Measurements from ENCODE around the gene BBS4.
"Not testable (repeated sequence)": the region's sequence is repeated elsewhere in the genome, so short reads cannot be mapped to it uniquely, and the experiment has no call there.

The BBS4 gene, protein sequence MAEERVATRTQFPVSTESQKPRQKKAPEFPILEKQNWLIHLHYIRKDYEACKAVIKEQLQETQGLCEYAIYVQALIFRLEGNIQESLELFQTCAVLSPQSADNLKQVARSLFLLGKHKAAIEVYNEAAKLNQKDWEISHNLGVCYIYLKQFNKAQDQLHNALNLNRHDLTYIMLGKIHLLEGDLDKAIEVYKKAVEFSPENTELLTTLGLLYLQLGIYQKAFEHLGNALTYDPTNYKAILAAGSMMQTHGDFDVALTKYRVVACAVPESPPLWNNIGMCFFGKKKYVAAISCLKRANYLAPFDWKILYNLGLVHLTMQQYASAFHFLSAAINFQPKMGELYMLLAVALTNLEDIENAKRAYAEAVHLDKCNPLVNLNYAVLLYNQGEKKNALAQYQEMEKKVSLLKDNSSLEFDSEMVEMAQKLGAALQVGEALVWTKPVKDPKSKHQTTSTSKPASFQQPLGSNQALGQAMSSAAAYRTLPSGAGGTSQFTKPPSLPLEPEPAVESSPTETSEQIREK

DNA sequence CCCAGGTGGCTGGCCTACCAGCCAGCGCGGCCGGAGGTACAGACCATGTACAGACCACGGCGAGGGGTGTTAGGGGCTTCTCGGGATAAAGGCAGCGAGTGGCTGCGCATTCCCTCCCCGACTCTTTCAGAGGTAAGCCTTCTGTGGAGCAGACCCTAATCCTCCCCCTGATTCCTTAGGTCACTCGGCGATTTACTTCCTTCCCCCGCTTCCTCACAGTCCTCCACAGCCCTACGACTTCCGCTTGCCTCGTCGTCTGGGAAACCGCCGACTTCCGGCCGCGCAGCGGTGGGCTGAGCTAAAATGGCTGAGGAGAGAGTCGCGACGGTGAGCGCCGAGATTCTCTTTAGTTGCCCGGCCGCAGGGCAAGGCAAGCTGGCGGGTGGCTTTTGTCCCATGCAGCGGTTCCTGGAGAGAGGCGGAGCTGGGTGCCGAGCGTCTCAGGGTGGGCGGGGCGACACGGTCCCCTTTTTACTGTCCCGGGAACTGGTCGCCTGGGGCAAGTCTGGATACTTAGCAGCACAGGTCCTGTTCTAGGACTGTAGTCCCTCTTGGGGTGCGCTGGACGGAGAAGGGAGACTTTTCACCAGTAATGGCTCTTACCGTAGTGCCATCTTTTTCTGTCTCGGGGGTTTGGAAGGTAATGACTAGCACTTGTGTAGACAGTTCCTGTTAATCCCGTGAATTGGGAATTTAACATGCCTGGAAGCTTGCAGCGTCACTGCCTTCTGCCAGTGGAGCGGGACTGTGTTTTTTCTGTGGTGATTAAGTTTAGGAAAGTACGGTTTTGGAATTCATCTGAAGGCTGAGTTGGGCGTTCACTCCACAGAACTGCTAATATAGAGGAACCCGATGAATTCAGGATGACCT, at the start of gene BBS4, which contains the start of gene HIGD2B:
Gene BBS4, plus strand, starts transcription at position 283 of the 870 bp plus-strand sequence. Its CDS starts 21 bp downstream, at position 304.
Gene HIGD2B, minus strand, starts transcription at position 258 of the 870 bp plus-strand sequence. CDS start 9,808 bp downstream, outside the sequence.
- DNase-seq = peak; percentile 95

DNA sequence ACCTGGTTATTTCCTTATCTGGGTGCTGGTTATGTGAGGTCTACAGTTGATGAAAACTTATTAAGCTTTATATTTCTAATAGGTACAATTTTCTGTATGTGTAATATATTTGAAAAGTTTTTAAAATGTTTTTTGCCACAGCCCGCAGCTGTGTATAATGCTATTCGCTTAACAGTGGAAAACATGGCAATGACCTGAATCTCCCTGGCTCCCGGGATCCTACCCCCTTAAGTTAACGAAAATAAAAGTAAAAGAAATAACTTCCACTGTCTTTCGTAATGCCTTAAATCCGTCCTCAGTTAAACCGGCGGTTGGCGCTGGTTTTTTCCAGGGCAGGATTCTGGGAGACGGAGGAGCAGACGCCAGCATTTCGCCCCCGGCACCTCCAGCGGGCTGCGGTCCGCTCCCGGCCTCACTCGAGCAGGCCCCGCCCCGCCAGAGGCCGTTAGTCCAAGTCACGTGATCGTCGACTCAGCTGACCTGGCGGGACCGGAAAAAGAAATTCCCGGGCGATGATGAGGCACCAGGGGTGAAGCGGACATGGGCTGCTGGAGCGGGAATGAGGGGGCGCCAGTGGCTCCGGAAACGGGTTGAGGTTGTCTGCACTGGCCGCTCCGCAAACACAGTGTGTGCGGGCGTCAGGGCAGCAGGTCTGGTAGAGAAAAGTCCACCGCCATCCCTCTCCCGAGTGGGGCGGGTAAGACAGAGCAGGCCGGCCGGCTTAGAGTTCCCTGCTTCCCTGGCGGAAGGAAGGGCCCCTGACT, 49.3 kb upstream of the BBS4 start:
- peak; percentile 84 for DNase-seq

DNA sequence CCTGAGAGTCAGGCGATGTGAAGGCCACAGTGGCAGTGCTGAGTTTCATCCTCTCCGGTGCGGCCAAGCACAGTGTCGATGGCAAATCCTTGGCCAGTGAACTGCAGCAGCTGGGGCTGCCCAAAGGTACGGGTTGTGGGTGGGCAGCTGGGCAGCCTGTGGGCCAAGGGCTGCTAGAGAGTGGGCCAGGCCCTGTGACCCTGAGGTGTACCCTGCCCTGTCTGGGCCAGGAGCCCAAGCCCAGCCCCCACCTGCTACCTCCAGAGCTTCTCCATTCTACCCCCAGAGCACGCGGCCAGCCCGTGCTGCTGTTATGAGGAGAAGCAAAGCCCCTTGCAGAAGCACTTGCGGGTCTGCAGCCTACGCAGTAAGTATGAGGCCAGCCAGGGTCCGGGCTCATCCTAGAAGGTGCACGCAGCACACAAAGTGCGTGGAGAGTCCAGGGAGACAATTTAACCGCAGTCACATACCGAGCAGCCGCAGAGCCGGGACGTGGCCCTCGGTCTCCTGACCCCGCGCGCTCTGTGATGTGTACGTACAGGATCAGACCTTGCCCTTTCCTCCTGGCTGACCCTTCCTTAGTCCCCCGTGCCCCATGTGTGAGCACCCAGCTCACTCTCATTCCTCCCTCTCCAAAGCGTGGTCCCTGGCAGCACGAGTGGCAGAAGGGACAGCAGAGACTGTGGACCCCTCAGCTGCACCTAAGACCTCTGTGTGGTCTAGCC, 46.1 kb upstream of the BBS4 start:
- DNase-seq = not testable (repeated sequence)

DNA sequence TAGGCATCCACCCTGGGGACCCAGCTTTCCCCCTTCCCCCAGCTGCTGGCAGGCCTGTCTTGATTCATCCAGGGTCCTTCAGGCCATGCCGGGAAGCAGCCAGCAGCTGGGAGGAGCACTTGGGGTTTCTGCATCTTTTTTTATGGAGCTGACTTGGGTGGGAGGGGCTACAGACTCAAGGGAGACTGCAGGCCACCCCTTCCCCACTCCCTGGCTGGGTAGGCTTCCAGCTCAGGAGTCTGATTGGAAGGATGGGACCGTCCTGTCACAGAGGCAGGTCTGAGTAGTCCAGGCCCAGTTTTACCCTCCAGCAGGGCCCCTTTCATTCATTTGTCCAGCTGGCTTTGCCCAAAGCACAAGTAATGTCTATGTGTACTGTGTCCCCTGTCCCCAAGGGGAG, 43.7 kb upstream of the BBS4 start:
- DNase-seq = not testable (repeated sequence)

DNA sequence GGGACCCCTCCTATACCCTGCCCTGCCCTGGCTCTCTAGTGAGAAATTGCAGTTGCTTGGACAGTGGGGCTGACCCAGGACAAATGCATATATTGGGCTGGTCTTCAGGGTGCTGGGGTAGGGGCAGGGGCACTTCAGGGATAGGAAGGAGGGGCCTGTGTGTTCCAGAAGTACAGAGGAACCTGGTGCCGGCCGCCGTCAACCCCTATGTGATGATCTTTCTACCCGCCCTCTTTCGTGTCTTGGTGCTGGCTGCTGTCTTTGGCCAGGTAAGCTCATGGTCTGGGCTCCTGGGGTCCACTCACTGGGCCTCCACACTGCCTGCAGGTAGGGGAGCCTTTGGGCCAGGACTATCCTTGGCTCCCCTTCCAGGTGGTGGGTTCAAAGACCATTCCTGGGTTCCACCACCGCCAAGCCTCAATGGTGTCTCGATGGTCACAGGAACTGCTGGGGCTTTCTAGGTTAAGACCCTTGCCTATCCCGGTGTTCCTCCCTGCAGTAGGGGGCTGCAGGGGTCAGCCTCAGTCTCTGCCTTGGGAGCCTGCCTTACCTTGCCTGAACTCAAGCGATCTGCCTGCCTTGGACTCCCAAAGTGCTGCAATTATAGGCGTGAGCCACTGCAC, 37.3 kb upstream of the BBS4 start:
- DNase-seq = not testable (repeated sequence)

DNA sequence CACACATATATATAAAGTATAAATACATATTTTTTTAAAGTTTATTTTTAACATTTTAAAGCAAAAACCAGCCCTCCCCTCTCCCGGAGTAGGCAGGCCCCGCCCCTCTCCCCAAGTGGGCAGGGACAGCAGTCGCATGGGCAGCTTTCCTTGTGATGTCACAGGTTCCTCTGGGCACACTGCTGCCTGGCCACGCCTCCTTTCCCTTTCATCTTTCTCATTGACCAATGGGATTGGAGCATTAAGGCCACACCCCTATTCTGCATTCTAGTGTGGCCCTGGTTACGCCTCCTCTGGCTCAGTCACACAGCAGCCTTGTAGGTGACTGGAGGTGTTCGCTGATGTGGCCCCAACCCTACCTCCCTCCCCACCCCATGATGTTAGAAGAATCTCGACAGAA, 31.6 kb upstream of the BBS4 start, which contains the start of gene GOLGA6B:
Gene GOLGA6B, plus strand, starts transcription at position 301 of the 400 bp plus-strand sequence. Its CDS starts 41 bp downstream, at position 342.
- DNase-seq = not testable (repeated sequence)

DNA sequence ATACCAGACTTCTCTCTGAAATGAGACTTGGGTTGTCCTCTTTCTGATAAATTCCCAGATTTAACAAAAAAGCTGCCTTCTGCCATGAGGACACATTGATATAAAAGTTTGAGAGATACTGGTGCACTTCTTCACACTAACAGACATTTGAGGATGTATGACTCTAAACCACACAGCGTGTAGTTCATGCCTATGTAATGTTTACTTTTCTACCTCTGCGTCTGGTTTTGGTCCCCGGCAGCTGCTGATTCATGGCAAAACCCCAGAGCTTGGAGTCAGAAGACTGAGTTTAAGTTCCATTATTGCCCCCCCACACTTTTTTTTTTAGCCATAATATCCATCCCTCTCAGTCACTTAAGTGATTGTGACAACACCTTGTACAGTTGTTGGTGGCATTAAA, 30.0 kb upstream of the BBS4 start:
- DNase-seq = not testable (repeated sequence)

DNA sequence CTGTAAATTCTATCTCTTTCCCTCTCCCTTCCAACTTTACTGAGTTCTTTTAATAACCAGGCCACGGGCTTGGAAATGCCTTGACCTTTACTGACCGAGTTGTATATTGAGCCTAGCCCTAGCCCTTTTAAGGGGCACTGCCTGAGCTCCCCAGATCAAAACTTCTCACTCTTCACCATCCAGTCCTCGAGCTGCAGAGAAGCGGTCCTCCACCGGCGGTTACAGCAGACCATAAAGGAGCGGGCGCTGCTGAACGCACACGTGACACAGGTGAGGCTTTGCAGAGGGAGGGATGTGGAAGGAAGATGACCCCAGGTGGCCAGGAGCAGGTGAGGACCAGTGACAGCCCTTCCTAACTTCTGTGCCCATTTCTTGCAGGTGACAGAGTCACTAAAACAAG, 24.9 kb upstream of the BBS4 start:
- DNase-seq = not testable (repeated sequence)

DNA sequence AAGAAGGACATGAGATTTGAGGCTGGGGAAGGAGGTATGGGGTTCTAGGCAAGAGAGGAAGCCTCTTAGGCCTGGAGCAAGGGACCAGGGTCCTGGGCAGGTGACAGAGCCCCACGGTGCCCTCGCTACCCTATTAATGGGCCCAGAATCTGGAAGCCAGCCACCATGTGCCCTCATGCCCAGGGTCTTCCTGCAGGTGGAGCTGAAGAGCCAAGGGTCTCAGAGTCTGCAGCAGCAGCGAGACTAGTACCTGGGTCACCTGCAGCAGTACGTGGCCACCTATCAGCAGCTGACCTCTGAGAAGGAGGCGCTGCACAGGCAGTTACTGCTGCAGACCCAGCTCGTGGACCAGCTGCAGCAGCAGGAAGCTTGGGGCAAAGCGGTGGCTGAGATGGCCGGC, 22.1 kb upstream of the BBS4 start:
- DNase-seq = not testable (repeated sequence)

DNA sequence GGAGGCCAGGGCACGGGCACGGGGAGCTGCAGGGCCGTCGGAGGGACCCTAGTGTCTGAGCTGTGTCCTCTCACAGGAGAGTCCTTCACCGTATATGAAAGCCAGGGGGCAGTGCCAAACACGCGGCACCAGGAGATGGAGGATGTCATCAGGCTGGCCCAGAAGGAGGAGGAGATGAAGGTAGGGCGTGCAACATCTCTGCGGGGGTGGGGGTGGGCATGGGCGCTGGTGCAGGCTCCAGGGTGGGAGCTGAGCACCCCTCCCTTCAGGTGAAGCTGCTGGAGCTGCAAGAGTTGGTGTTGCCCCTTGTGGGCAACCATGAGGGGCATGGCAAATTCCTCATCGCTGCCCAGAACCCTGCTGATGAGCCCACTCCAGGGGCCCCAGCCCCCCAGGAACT, 20.3 kb upstream of the BBS4 start:
- not testable (repeated sequence) for DNase-seq

DNA sequence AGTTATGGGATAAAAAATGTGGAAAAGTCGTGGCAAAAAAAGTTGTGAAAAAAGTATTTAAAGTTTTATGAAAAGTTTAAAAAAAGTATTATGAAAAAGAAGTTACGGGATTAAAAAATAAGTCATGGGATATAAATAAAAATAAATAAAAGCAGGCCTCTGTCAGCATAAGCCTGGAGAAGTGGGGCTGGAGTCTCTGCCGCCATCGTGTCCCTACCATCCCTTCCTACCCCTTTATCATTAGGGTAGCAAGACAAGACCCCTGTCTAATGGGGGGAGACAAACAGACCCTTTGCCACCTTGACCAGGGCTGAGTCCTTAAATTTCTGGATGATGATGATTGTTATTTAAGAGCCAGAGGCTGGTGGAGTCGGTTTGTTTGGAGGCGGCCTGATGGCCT, 16.2 kb upstream of the BBS4 start:
- DNase-seq = not testable (repeated sequence)

DNA sequence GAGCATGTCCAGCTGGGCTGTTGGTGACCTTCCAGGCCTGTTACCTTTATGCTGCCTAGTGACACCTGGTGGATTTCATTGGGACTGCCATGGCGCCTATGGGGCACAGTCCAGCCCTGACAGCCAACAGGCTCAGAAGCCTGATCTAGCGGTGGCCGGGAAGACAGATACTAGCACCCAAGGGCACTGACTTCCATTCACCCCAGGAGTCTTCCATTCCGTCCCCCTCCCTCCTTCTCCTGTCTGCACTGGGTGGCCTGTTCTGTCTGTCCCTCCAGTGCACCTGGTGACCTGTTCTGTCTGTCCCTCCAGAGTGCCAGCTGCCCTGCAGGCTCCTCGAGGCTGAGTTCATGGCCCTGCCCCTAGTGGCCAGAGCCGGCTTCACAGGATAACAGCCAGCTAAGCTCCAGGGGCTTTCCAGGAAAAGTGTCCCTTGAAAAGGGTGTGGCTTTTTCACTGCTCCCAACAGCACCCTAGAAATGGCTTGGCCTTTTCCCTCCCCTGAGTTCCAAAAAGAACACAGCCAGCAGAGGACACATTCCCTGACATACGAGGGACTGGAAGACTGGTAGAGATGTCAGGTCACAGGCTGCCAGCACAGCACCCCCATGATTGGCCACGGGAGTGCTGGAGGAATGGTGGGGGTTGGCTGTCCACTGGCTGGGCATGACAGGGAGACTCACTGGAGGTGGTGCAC, 15.2 kb upstream of the BBS4 start:
- peak; percentile 35 for DNase-seq

DNA sequence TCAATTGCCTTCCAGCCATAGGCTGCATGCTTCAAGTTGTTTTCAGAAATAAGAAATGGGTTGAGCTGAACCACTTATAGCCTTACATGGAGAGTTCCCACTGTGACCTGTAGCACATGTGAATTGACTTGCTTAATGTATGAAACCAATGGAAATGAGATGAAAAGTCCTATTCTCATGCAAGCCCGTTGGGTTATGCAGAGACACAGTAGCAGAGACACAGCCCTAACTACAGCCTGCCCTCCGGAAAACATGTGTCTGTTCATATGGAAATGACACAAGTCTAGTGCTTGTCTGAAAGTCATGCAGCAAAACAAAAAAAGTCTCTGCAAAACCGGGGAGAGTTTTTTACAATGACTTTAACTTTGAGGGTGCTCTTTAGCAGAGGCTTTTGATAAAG, 14.5 kb upstream of the BBS4 start:
- no peak for DNase-seq

DNA sequence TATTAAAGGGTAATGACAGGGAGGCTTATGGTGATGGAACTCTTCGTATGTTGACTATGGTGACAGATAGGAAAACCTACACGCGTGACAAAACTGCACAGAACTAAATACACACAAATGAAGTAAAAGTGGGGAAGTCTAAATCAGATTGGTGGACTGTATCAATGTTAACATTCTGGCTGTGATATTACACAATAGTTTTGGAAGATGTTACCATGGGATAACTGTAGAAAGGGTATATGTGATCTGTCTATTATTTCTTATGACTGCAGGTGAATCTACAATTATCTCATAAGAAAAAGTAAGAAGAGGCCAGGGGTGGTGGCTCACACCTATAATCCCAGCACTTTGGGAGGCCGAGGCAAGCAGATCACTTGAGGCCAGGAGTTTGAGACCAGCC, 9.2 kb upstream of the BBS4 start:
- DNase-seq = no peak

DNA sequence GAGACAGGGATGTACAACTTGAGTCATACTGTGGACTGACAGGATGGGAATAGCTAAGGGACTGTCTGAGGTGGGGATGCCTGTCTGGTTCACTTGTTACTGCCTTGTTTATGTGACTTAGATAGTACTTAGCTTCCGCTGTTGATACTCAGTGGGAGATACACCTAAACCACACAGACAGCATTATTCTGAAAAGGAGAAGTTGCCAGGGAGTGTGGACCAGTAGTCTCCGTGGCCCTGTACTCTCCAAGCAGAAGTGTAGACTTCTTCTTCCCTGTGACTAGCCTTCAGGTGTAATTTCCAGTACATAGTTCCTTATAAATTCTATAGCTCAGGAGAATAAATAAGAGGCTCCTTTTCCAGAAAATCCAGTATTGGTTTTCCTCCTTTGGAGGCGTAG, 5.1 kb upstream of the BBS4 start:
- no peak for DNase-seq

DNA sequence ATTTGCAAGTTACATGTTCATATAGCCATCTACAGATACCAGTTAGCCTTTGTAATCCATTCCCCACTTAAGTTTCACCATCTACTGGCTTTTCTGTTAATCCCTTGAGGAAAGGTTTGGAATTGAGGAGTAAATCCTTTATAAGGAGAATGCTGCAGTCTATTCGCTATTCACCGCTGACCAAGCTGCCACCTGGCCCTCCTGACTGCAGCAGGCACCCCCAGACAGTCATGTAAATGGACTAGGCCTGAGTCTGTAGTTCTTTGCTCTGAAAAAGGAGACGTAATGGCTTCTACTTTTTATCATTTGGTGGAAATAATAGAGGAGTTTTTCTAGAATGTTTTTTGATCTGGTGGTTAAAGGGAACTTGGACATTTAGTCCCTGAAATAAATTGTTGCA, 3.2 kb upstream of the BBS4 start:
- no peak for DNase-seq

DNA sequence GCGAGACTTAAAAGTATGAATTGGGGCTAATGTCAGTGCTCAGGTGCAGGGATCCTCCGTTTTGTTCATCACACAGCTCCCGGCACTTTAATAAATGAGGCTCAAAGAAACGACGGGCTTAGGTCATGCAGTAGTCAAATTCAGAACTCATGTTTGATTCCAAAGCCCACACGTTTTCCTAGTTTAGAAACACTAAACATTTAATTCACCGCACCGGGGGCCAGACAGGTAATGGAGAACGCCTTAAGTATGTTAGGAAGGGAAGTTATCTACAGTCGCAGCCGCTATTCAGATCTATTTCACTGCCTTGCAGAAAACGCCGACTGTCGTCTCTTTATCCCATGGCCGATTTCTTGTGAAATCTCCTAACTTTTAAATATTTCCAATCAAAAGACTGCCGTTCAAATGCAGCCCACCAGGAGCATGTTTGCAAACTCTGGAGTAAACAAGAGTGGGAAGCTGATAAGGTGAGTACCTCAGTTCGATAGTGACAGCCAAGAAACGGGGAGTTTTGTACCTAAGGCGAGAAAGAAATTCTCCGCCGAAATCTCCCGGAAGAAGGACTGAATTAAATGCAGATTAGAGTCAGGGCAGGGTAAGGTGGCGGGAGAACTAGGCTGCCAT, 594 bp upstream of the BBS4 start:
- no peak for DNase-seq

DNA sequence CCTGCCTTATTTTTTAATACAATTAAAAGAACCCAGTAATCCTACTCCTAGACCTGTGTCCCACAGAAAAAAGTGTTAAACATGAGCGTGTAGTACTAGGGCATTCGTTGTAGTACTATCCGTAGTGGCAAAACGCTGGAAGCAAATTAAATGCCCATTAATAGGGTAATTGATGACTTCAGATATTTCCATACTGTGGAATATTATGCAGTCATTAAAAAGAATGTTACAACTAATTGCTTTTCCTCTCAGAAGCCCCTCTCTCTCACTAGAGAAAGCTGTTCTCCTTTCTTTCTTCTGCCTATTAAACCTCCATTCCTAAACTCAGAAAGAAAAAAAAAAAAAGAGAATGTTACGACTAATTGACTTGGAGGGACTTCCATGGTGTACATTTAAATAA, 2.7 kb downstream of the BBS4 start:
- no peak for DNase-seq

DNA sequence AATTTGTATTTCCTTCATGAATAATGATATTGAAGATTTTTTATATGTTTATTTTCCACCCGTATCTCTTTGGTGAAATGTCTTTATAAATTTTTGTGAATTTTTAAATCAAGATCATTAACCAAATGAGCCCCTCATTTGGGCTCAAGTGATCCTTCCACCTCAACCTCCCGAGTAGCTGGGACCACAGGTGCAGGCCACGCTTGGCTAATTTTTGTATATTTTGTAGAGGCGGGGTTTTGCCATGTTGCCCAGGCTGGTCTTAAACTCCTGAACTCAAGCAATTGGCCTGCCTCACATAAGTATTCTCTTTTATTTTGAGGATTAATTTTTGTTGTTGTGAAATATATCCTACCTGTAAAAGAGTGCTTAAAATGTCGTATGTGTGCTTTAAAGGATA, 4.9 kb downstream of the BBS4 start:
- no peak for DNase-seq

DNA sequence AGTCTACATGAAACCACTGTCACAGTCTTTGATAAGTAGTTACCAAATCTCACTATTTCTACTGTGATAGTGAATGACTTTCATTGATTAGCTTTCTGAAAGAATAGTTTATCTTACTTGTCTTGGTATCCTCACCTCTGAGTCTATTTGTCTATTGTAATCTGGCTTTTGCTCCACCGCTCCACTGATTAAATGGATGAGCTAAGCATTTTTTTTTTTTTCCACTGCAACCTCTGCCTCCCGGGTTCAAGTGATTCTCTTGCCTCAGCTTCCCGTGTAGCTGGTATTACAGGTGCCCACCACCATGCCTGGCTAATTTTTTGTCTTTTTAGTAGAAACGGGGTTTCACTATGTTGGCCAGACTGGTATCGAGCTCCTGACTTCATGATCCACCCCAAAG, 12.9 kb downstream of the BBS4 start:
- no peak for DNase-seq

All from NCI-H226 (cell line).